ENCODE data around the gene KLHDC10.
"Not testable (repeated sequence)": the region's sequence is repeated elsewhere in the genome, so short reads cannot be mapped to it uniquely, and the experiment has no call there.

The KLHDC10 gene

DNA sequence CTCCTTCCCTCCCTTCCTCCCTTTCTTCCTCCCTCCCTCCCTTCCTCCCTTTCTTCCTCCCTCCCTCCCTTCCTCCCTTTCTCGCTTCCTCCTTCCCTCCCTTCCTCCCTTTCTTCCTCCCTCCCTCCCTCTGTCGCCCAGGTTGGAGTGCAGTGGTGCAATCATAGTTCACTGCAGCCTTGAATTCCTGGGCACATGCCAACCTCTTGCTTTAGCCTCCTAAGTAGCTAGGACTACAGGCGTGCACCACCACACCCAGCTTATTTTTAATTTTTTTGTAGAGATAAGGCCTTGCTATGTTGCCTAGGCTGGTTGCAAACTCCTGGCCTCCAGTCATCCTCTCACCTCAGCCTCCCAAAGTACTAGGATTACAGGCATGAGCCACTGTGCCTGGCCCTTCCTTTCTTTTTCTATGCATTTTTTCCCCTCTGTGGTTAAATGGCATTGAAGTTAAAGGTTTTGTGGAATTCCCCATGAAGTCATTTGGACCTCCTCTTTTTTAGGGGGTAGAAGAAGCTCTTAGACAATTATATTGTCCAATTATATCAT lies 9.6 kb downstream of the KLHDC10 start:
- DNase-seq, result no peak

DNA sequence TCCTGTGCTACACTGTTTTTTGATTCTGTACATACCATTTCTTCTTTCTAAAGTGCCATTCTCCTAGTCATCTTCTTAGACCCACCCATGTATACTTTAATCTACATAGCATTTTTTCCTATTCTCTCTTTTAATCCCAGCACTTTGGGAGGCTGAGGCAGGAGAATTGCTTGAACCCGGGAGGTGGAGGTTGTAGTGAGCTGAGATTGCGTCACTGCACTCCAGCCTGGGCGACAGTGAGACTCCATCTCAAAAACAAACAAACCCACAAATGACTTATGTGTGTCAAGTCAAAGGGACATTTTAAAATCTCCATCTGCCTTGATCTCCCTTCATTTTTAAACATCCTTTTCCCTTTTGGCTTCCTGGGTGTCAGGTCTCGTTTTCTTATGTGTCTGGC lies 13.2 kb downstream of the KLHDC10 start:
- DNase-seq, result not testable (repeated sequence)

DNA sequence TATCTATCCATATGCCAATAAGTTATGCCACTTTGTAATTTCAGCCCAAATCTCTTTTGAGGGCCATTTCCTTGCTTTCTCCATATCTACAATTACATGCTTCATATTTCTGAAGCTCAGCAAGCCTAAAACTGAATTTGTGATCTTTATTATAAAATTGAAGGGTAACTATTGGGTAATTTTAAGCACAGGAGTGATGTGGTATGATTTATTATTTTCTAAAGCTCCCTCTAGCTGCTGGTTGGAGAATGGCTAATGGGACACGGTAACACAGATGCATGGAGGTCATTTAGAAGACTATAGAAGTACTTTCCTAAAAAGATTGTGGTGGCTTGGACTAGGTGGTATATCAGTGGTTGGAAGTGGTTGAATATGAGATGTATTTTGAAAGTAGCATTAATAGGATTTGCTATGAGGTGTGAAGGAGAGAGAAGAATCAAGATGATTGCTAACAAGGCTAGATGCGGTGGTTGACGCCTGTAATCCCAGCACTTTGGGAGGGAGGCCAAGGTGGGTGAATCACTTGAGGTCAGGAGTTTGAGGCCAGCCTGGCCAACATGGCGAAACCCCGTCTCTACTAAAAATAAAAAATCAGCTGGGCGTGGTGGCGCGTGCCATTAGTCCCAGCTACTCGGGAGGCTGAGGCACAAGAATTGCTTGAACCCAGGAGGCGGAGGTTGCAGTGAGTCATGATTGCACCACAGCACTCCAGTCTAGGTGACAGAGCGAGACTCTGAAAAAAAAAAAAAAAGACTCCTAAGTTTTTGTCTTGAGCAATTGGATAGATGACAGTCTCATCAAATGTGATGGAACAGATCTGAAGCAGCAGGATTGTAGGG lies 13.9 kb downstream of the KLHDC10 start:
- peak; percentile 5 for DNase-seq

DNA sequence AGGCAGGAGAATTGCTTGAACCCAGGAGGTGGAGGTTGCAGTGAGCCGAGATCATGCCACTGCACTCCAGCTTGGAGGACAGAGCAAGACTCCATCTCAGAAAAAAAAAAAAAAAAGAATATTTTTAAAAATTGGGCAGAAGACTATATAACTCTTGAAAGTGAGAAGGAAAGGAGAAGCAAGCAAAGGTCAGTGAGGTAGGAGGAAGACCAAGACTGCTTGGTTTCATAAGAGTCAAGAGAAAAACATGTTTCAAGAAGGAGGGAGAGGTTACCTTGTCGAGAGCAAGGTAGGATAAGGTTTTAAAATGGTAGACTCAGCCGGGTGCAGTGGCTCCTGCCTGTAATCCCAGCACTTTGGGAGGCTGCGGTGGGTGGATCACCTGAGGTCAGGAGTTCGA lies 14.9 kb downstream of the KLHDC10 start:
- DNase-seq, result not testable (repeated sequence)

DNA sequence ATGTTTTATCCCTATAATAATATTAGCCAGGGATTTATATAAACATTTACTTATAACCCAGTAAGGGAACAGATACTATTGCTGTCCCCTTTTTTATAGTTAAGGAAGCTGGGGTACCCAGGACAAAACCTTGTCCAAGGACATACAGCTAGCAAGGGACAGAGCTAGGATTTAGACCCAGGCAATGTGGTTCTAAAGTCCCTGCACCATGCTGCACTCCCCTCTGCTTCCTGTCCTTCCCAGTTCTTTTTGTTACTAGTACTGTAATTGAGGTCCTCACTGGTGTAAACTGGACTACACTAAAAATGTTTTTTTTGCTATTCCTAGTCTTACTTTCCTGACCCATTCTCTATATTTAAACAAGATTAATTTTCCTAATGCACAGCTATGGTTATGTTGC lies 16.6 kb downstream of the KLHDC10 start:
- DNase-seq, result no peak

DNA sequence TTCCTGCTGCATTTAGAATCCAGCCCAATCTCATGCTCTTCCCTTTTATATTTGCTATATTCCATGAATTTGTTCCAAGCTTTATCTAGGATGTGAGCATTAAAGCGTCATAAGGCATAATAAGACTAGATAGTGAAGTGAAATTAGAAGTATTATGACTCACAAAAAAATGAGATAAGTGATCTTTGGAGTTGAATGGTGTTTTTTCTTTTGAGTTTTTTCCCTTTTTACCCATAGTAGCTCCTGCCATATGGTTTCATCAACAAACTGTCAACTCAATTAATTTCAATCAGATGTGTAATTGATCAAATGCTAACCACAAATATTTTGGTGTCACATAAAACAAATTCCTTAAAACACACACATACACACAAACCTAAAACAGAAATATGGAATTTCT lies 17.0 kb downstream of the KLHDC10 start:
- no peak for DNase-seq

DNA sequence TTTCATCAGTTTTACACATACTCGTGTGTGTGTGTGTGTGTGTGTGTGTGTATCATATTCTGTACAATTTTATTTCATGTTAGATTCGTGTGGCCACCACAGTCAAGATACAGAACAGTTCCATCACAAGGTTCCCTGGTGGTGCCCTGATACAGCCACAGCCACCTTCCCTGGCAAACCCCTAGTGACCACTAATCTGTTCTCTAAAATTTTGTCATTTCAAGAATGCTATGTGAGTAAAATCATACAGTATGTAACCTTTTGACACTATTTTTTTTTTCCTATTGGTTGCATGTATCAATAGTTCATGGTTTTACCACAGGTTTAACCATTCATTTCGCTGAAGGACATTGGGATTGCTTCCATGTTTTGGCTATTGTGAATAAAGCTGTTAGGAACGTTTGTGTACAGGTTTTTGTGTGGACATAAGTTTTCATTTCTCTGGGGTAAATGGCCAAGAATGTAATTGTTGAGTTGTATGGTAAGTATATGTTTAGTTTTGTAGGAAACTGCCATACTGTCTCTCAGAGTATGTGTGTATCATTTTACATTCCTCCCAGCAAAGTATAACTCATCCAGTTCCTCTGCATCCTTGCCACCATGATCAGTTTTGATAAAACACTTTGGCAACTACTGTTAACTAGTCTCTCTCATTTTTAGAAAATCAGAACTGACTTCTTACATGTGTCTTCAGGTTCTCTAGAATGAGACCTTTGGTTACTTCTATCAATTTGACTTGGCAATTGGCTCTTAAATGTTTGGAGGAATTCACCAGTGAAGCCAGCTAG lies 20.6 kb downstream of the KLHDC10 start:
- no peak for DNase-seq

DNA sequence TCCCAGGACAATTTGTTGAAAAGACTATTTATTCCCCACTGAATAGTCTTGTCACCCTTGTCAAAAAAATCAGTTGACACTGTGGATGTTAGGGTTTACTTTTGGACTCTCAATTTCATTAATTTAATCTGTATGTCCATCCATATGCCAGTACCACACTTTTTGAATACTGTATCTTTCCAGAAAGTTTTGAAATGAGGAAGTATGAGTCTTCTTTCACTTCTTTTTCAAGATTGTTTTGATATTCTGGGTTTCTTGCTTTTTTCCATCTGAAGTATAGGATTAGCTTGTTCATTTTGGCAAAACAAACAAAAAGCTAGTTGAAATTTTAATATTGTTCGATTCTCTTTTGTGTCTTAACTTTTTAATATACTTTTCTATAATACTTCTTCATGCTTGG lies 21.7 kb downstream of the KLHDC10 start:
- no peak for DNase-seq

DNA sequence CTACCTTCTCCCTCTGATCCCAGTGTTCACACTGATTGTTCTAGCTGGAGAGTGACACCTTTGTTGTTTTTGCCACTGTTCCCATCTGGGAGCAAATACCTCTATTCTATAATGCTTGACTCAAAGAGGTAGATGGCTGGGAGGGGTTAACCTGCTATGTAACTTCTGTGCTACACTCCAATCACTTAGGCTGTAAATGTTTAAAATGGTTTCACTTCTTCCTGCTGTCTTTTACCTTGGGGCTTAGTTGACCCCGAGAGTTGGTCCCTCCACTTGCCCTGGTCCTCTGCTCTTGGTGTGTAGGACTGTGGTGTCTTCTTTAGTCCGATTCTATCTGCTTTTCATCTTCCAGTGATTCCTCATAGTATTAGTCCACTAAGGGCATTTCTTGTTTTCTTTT lies 22.3 kb downstream of the KLHDC10 start:
- DNase-seq, result no peak

DNA sequence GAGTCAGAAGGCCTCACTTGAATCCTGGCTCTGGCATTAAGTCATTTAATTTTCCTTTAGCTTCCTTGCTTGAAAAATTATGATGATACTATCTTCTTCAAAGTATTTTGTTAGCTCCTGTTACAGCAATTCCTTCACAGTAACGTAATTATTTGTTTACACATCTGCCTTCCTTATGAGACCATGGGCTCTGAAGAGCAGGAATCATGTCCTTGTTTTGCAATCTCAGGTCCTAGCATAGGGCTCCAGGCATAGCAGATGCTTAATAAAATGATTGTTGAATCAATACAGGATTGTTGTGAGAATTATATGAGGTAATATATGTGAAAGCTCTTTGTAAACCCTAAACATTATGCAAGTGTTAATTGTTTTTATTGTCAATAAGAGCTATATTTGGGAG lies 25.5 kb downstream of the KLHDC10 start:
- DNase-seq, result no peak

DNA sequence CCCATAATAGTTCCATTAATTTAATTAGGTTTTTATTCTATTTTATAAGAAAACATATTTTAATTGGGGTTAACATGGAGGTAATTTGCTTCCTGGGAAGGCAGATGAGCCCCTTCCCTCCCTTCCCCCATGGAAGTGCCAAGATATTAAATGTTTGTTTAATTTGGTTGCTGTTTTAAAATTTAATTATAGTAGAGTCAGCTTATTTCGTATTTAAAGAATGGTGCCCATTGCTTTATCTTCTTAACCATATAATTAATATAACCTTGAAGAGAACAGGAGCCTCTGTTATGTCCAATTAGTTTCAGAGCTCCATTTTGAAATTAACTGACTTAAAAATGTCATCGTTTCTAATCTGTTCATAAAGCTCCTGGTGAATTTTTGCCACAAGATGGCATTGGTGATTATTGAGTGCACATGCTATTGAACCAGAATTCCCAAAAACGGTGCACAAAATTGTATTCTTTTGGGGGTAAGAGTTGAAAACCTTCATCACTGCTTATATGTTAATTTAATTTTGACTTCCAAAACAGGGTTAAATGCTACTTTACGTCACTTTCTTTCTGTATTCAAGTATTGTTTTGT lies 26.0 kb downstream of the KLHDC10 start:
- no peak for DNase-seq

DNA sequence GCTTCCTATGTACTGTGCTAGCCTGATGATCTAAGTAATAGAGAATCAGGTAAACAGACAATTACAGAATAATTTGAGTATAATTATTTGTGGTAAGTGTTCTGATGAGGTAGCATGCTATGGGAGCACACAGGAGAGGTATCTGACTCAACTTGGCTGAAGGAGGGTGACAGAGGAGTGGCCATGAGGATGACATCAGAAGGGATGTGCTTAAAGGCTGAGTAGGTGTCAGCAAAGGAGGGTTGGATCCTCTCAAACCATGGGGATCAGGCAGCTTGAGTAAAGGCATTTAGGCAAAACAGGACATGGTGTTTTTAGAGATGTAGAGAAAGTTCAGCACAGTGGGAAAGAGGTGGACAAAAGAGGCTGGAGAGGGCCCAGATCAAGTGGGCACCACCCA lies 29.0 kb downstream of the KLHDC10 start:
- DNase-seq, result no peak

DNA sequence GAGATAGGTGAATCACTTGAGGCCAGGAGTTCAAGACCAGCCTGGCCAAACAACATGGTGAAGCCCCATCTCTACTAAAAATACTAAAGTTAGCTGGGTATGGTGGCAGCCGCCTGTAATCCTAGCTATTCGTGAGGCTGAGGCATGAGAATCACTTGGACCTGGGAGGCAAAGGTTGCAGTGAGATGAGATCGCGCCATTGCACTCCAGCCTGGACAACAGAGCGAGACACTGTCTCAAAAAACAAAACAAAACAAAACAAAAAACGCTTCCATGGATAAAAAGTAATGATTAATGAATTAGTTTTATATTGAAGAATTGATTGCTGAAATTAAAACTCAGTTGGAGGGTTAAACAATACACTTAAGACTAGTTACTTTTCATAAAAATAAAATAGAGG lies 32.3 kb downstream of the KLHDC10 start:
- DNase-seq, result no peak

DNA sequence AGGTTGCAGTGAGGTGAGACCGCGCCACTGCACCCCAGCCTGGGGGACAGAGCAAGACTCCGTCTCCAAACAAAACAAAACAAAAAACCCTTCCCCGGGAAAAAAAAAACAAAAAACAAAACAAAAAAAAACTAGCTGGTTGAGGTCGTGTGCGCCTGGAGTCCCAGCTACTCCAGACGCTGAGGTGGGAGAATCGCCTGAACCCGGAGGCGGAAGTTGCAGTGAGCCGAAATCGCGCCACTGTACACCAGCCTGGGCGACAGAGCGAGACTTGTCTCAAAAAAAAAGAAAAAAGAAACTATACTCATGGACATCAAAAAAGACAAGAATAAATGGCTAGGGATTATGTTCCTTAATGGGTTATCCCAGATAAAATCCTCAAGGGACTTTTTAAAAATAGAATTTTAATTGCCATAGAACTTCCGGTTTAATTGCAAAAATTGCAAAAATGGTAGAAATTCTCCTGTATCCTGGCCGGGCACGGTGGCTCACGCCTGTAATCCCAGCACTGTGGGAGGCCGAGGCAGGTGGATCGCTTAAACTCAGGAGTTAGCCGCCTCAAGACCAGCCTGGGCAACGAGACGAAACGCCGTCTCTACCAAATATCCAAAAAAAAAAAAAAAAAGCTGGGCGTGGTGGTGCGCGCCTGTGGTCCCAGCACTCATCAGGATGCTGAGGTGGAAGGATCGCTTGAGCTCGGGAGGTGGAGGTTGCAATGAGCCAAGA lies 37.8 kb downstream of the KLHDC10 start:
- DNase-seq, result no peak

DNA sequence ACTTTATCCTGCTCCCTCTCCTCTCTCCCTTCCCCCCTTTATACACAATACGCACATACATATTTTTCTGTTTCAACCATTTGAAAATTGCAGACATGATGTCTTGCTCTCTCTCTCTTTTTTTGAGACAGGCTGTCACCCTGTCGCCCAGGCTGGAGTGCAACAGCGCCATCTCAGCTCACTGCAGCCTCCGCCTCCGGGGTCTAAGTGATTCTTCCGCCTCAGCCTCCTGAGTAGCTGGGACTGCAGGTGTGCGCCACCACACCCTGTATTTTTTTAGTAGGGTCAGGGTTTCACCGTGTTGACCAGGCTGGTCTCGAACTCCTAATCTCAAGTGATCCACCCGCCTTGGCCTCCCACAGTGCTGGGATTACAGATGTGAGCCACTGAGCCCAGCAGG lies 38.5 kb downstream of the KLHDC10 start:
- DNase-seq, result no peak

DNA sequence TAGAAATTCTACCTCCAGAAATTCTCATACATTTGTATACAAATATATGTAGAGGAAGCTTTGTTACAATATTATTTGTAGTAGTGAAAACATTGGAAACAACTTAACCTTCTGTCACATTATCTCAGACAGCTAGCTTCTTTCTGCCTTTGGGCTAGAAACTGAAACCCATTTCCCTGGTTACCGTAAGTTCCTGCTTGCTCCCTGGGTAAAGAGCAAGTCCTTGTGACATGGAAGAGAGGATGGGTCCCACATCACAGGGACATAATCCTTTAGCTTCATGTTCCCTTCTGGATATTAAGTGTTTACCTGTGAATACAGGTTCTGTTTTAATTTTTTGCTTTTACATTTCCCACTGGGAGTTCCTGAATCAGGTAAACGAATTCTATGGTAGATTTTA lies 41.8 kb downstream of the KLHDC10 start:
- no peak for DNase-seq

DNA sequence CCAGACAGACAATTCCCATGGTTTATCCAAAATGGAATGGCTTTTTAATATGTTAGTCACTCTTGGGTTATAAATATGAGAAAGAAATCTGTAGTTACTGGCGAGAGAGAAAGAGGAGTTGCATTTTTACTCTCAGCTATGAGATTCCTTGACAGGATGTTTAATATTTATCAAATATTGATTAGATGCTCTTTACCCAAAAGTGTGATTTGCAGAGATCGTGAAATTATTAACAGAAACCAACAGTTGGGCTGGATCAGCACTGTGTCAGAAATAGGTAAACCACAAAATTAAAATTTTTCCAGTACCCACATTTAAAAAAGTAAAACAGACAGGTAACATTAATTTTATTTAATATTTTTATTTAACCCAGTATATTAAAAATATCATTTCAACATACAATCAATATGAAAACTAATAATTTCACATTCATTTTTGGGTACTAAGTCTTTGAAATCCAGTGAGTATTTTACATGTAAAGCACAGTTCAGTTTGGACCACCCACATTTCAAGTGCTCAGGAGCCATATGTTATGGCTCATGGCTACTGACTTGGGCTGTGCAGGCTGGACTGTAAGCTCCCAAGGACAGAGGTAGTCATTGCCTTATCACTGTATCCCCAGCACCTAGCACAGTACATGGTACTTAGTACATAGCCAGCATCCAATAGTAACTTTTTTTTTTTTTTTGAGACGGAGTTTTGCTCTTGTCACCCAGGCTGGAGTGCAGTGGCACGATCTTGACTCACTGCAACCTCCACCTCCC lies 42.5 kb downstream of the KLHDC10 start:
- no peak for DNase-seq

DNA sequence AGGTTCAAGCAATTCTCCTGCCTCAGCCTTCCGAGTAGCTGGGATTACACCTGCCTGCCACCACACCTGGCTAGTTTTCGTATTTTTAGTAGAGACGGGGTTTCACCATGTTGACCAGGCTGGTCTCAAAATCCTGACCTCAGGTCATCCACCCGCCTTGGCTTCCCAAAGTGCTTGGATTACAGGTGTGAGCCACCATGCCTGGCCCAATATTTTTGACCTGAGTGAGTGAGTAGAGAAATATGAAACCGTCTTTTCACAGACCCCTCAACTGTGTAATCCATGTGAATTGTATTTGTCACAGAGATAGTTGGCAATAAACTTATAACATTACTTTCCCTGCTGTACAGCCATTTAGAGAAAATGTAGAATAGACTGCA lies 43.1 kb downstream of the KLHDC10 start:
- DNase-seq, result not testable (repeated sequence)

DNA sequence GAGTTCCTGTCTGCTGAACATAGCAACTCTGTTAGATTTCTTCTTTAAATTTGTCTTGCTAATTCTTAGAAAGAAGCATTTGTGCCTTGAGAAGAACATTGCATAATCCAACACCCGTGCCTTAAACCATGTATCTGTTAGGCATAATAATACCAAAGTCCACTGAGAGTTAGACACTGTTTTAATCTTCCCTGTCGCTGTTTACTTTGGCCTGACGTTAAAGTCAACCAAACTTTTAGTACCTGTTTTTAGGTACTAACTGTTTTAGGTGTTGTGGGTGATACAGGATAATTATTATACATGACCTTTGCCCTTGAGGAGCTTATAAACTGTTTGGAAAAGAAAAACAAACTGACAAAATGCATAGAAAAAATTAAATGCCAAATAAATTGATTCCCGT lies 43.6 kb downstream of the KLHDC10 start:
- no peak for DNase-seq

DNA sequence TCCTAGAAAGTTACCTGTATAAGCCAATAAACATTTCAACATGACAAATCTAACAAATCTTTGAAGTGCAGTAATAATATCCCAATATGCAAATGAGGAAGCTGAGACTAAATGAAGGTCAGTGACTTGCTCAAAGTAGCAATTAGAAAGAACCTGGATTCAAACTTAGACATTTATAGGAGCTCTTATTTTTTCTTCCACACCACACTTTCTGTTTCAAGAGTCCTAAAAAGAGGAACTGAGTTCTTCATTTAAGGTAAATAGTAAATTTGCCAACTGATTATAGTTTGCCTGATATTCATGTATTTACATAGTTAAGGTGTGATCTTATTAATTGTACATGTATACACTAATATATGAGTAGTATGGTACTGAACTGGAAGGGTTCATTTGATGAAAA lies 44.0 kb downstream of the KLHDC10 start:
- DNase-seq, result no peak

DNA sequence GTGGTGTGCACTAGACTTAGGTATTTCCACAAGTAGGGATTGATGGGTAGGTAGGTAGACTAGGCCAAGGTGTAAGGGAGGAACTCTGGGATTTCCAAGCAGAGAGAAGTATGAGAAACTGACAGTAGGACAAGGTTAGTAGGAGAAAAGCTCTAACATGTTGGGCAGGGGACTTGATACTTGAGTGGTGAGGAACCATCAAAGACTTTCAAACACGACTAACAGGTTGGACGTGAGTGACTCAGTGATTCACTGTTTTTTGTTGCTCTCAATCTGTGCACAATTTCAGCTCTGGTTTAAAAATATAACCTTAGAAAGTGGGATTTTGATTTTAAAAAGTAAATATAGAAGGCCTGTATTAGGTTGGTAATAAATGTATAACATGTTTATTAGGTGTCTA lies 44.4 kb downstream of the KLHDC10 start:
- no peak for DNase-seq

DNA sequence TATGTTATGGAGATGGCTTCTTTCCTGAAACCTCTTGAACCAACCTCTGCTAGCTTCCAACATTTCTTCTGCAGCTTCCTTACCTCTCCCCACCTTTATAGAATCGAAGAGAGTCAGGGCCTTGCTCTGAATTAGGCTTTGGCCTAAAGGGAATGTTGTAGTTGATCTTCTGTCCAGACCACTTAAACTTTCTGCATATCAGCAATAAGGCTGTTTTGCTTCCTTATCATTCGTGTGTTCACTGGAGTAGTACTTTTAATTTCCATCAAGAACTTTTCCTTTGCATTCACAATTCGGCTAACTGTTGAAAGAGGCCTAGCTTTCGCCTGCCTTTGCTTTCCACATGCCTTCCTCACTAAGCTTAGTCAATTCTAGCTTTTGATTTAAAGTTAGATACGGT lies 48.0 kb downstream of the KLHDC10 start:
- no peak for DNase-seq
